Skeletal muscle satellite cell (primary cell): ENCODE data around the gene BCAS3.
A peak's percentile ranks its signal among the peaks of the same experiment; 100 is the strongest.

Experiments
- H3K27me3 ChIP-seq: 2 replicates; pipeline ENCODE4 v1.7.0; 2013; ENCODE audit warnings: low read length; ENCODE audit not compliant: control insufficient read depth, insufficient read depth
- H3K36me3 ChIP-seq: 2 replicates; pipeline ENCODE4 v1.7.0; 2013; ENCODE audit warnings: mild to moderate bottlenecking, control low read depth, low read length; ENCODE audit not compliant: insufficient read depth
- H3K4me1 ChIP-seq: 2 replicates; pipeline ENCODE4 v1.7.0; 2013; ENCODE audit warnings: low read length; ENCODE audit not compliant: control insufficient read depth, insufficient read depth
- H3K4me2 ChIP-seq: 2 replicates; pipeline ENCODE4 v1.7.0; 2013; ENCODE audit warnings: mild to moderate bottlenecking, low read length
- H3K4me3 ChIP-seq: 2 replicates; pipeline ENCODE4 v1.7.0; 2013; ENCODE audit warnings: low read length
- H3K9ac ChIP-seq: 2 replicates; pipeline ENCODE4 v1.7.0; 2013; ENCODE audit warnings: mild to moderate bottlenecking, low read depth, low read length, moderate library complexity
- H3K9me3 ChIP-seq: replicated peaks from 2 replicates; pipeline ENCODE4 v1.7.0; 2013; ENCODE audit warnings: mild to moderate bottlenecking, control low read depth, low read length

Gene BCAS3

GRCh38 chr17:61209106-61209439, 531.4 kb downstream of the BCAS3 start:
- H3K9me3 ChIP-seq = no peaks in the 10 kb centered on the region
- no peaks in the 10 kb centered on the region for H3K27me3 ChIP-seq
- H3K9ac ChIP-seq = no peak overlapping the region
- peak overlapping the region; percentile 67 for H3K4me2 ChIP-seq
- H3K4me1 ChIP-seq = peaks cover 21% of the 10 kb centered on the region
- H3K4me3 ChIP-seq = no peak overlapping the region
- no peaks in the 10 kb centered on the region for H3K36me3 ChIP-seq

DNA sequence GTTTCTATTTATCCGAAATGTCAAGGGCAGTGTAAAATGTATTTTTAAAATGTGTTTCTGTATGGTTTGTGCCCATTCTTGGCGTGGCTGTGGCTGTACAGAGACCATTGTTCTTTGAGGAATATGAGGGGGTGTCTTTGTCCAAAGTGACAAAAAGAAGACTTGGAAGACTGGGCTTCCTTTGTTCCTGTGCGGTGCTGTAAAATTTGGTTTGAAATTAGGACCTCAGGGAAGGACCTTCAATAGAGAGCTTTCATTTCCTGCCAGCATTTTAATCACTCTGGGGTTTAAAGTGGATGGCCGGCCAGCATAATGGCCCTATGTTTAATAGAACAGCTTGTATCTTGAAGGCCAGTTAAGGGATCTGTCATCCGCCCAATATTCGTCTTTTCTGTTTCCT, 531.9 kb downstream of the BCAS3 start:
- H3K9ac ChIP-seq = no peak overlapping the region

GRCh38 chr17:61211236-61211635, 533.6 kb downstream of the BCAS3 start:
- no peak overlapping the region for H3K4me3 ChIP-seq
- H3K9me3 ChIP-seq = no peaks in the 10 kb centered on the region
- H3K4me2 ChIP-seq = no peak overlapping the region
- no peaks in the 10 kb centered on the region for H3K27me3 ChIP-seq
- H3K36me3 ChIP-seq = no peaks in the 10 kb centered on the region
- H3K4me1 ChIP-seq = peaks cover 21% of the 10 kb centered on the region
- H3K9ac ChIP-seq = no peak overlapping the region

More for the DNA sequence above, 531.9 kb downstream of the BCAS3 start:
- Histone ChIP-seq H3K9me3 (no peaks in the 10 kb centered on the region), H3K36me3 (no peaks in the 10 kb centered on the region), H3K27me3 (no peaks in the 10 kb centered on the region), H3K4me2 (peak overlapping the region; percentile 67), H3K4me3 (no peak overlapping the region), H3K4me1 (peaks cover 21% of the 10 kb centered on the region)

DNA sequence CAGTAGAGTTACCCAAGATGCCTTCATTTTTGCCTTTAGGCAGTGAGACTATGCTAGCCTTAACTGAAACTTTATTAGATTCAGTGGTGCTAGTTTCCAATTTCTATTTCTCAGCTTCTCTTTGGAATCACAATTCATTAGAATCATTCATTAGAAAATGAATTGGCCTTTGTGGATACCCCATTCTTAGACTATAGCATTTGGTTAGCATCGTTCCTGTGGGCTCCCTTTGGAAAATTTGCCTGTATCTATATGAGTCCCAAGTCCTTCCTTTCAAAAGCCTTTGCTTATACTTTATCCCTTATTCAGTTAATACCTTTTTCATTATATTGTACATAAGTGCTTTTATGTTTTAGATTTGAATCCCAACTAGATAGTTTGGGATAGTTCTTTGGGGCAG, 535.0 kb downstream of the BCAS3 start:
- Histone ChIP-seq H3K4me2 (no peak overlapping the region), H3K9me3 (no peaks in the 10 kb centered on the region), H3K36me3 (no peaks in the 10 kb centered on the region), H3K4me3 (no peak overlapping the region), H3K9ac (no peak overlapping the region), H3K4me1 (peaks cover 25% of the 10 kb centered on the region), H3K27me3 (no peaks in the 10 kb centered on the region)

- Histone ChIP-seq H3K27me3 (no peaks in the 10 kb centered on the region), H3K4me1 (peaks cover 28% of the 10 kb centered on the region)
Observed at GRCh38 chr17:61214753-61215152, 537.1 kb downstream of the BCAS3 start.

GRCh38 chr17:61216066-61216465, 538.4 kb downstream of the BCAS3 start:
- peaks cover 26% of the 10 kb centered on the region for H3K4me1 ChIP-seq
- H3K4me2 ChIP-seq = no peak overlapping the region
- no peak overlapping the region for H3K4me3 ChIP-seq
- no peaks in the 10 kb centered on the region for H3K9me3 ChIP-seq
- no peaks in the 10 kb centered on the region for H3K36me3 ChIP-seq
- no peaks in the 10 kb centered on the region for H3K27me3 ChIP-seq
- no peak overlapping the region for H3K9ac ChIP-seq

More at GRCh38 chr17:61214753-61215152, 537.1 kb downstream of the BCAS3 start:
- Histone ChIP-seq H3K4me2 (no peak overlapping the region), H3K9ac (no peak overlapping the region), H3K4me3 (no peak overlapping the region), H3K9me3 (no peaks in the 10 kb centered on the region), H3K36me3 (no peaks in the 10 kb centered on the region)

DNA sequence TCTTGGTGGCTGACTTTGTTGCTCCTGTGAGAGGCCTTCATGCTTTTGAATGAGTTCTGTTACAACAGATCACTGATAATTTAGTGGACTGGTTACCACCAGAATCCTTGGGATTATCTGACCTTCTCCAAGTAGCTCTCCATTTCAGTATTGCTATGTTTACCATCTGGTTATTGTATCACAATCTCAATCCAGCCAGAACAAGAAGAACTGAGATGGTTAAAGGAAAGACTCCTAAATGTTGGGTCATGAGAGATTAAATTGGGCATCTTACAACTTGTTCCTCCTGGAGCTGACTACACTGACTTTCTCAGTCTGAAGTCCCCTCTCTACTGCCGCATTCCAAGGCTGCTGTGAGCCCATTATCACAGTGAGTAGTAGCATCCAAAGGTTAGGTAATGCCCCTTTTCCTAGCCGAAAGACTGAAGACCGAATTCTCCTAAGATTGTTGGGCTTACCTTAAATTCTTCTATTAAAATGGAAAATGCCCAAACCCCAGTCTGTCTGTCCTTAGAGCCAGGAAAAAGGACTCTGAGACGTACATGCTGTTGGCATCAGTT, 540.3 kb downstream of the BCAS3 start:
- Histone ChIP-seq H3K27me3 (no peaks in the 10 kb centered on the region), H3K4me1 (peaks cover 26% of the 10 kb centered on the region), H3K4me2 (peak overlapping the region; percentile 46), H3K9ac (peak overlapping the region; percentile 11), H3K36me3 (no peaks in the 10 kb centered on the region), H3K9me3 (no peaks in the 10 kb centered on the region), H3K4me3 (no peak overlapping the region)

DNA sequence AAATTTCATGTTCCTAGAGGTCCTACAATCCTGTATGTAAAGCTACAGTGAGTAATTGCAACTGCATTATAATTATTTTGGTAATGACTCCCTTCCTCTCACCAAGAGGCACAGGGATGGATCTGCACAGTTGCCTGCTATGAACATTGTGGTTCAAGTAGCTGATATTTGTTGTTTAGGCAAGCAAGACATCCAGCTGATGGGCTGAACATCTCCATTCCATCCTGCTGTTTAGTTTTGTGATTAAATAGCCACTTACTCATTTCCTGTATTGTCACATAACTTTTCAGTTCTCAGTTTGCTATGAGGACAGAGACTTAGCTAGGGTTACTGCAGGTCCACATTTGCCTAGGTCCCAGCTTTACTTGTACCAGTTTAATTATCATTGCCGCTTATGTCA, 540.8 kb downstream of the BCAS3 start:
- H3K36me3 ChIP-seq = no peaks in the 10 kb centered on the region
- peak overlapping the region; percentile 44 for H3K9ac ChIP-seq
- no peaks in the 10 kb centered on the region for H3K27me3 ChIP-seq

GRCh38 chr17:61219460-61219859, 541.8 kb downstream of the BCAS3 start:
- no peaks in the 10 kb centered on the region for H3K27me3 ChIP-seq
- H3K4me1 ChIP-seq = peaks cover 26% of the 10 kb centered on the region
- no peak overlapping the region for H3K4me2 ChIP-seq
- H3K36me3 ChIP-seq = no peaks in the 10 kb centered on the region
- H3K9me3 ChIP-seq = no peaks in the 10 kb centered on the region
- no peak overlapping the region for H3K4me3 ChIP-seq
- no peak overlapping the region for H3K9ac ChIP-seq

More for the DNA sequence above, 540.8 kb downstream of the BCAS3 start:
- no peak overlapping the region for H3K4me3 ChIP-seq
- H3K4me1 ChIP-seq = peaks cover 26% of the 10 kb centered on the region
- no peaks in the 10 kb centered on the region for H3K9me3 ChIP-seq
- peak overlapping the region; percentile 46 for H3K4me2 ChIP-seq

GRCh38 chr17:61221181-61221580, 543.5 kb downstream of the BCAS3 start:
- no peaks in the 10 kb centered on the region for H3K36me3 ChIP-seq
- no peaks in the 10 kb centered on the region for H3K27me3 ChIP-seq
- H3K9me3 ChIP-seq = no peaks in the 10 kb centered on the region
- H3K4me2 ChIP-seq = no peak overlapping the region
- H3K4me1 ChIP-seq = peaks cover 26% of the 10 kb centered on the region
- no peak overlapping the region for H3K4me3 ChIP-seq
- no peak overlapping the region for H3K9ac ChIP-seq

- Histone ChIP-seq H3K36me3 (no peaks in the 10 kb centered on the region), H3K4me1 (peaks cover 26% of the 10 kb centered on the region), H3K9ac (no peak overlapping the region), H3K9me3 (no peaks in the 10 kb centered on the region), H3K27me3 (no peaks in the 10 kb centered on the region), H3K4me2 (no peak overlapping the region), H3K4me3 (no peak overlapping the region)
Observed at GRCh38 chr17:61221597-61222471, 544.2 kb downstream of the BCAS3 start.

DNA sequence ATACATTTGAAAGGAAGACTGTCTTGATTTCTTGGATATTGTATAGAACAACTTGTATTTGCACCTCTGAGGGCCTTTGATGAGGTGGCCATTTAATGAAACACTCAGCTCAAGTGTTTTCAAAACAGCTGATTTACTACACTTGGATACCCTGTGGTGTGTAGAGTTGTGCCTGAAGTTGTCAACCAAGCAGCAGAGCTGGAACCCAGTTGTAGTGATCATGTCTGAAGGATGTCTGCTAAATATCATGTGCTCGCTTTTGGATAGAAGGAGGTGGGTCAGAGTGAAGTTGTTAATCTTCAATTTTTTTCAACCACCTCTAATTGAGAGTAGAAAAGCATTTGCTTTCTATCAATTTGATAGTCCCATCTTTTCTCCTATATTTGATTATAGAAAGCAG, 546.1 kb downstream of the BCAS3 start:
- Histone ChIP-seq H3K27me3 (no peaks in the 10 kb centered on the region), H3K4me3 (no peak overlapping the region), H3K4me2 (no peak overlapping the region), H3K36me3 (no peaks in the 10 kb centered on the region), H3K9ac (no peak overlapping the region), H3K4me1 (peaks cover 11% of the 10 kb centered on the region), H3K9me3 (no peaks in the 10 kb centered on the region)
